ENCODE results near the gene NECTIN2.

The NECTIN2 gene

GRCh38 chr19:44839276-44839675, 6.8 kb upstream of the NECTIN2 start (continued):
- TF ChIP-seq TSHZ2 (CRISPR knock-in tag; IDR thresholded peaks at IDR 0.05) (no peak), ZFP30 (CRISPR knock-in tag; IDR thresholded peaks at IDR 0.05) (no peak), POU6F1 (CRISPR knock-in tag; IDR thresholded peaks at IDR 0.05; ENCODE audit: borderline replicate concordance, low read depth) (no peak), ZNF565 (CRISPR knock-in tag; conservative IDR thresholded peaks at IDR 0.05; ENCODE audit: low read depth) (no peak)

- no peak for ATAC-seq
- TF ChIP-seq ZNF8 (CRISPR knock-in tag; IDR thresholded peaks at IDR 0.05) (no peak), OSR1 (CRISPR knock-in tag; IDR thresholded peaks at IDR 0.05) (no peak), RARB (CRISPR knock-in tag; IDR thresholded peaks at IDR 0.05) (no peak), ZNF565 (CRISPR knock-in tag; conservative IDR thresholded peaks at IDR 0.05; ENCODE audit: low read depth) (no peak), SNAI2 (CRISPR knock-in tag; IDR thresholded peaks at IDR 0.05) (no peak), TCF4 (CRISPR knock-in tag; IDR thresholded peaks at IDR 0.05; ENCODE audit: borderline replicate concordance) (no peak), ARNTL (CRISPR knock-in tag; IDR thresholded peaks at IDR 0.05; ENCODE audit: borderline replicate concordance, low read depth) (no peak), GLIS3 (CRISPR knock-in tag; IDR thresholded peaks at IDR 0.05) (no peak), PPARA (CRISPR knock-in tag; IDR thresholded peaks at IDR 0.05; ENCODE audit: borderline replicate concordance) (no peak), ESRRG (CRISPR knock-in tag; IDR thresholded peaks at IDR 0.05) (no peak)
These were observed 5.3 kb upstream of the NECTIN2 start for GRCh38 chr19:44840811-44841210.

GRCh38 chr19:44841231-44841630, 4.9 kb upstream of the NECTIN2 start:
- TF ChIP-seq, protein P1, sequence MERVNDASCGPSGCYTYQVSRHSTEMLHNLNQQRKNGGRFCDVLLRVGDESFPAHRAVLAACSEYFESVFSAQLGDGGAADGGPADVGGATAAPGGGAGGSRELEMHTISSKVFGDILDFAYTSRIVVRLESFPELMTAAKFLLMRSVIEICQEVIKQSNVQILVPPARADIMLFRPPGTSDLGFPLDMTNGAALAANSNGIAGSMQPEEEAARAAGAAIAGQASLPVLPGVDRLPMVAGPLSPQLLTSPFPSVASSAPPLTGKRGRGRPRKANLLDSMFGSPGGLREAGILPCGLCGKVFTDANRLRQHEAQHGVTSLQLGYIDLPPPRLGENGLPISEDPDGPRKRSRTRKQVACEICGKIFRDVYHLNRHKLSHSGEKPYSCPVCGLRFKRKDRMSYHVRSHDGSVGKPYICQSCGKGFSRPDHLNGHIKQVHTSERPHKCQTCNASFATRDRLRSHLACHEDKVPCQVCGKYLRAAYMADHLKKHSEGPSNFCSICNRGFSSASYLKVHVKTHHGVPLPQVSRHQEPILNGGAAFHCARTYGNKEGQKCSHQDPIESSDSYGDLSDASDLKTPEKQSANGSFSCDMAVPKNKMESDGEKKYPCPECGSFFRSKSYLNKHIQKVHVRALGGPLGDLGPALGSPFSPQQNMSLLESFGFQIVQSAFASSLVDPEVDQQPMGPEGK (CRISPR knock-in tag; IDR thresholded peaks at IDR 0.05; ENCODE audit: borderline replicate concordance): no peak
- no peak for TF ChIP-seq BACH2 (CRISPR knock-in tag; IDR thresholded peaks at IDR 0.05; ENCODE audit: borderline replicate concordance)
- TF ChIP-seq ZNF70 (CRISPR knock-in tag; IDR thresholded peaks at IDR 0.05): no peak
- no peak for TF ChIP-seq ARNTL (CRISPR knock-in tag; IDR thresholded peaks at IDR 0.05; ENCODE audit: borderline replicate concordance, low read depth)
- TF ChIP-seq GLIS3 (CRISPR knock-in tag; IDR thresholded peaks at IDR 0.05): no peak
- no peak for TF ChIP-seq ZNF8 (CRISPR knock-in tag; IDR thresholded peaks at IDR 0.05)
- no peak for TF ChIP-seq PPARA (CRISPR knock-in tag; IDR thresholded peaks at IDR 0.05; ENCODE audit: borderline replicate concordance)
- TF ChIP-seq TOX (CRISPR knock-in tag; IDR thresholded peaks at IDR 0.05; ENCODE audit: borderline replicate concordance): no peak
- no peak for TF ChIP-seq TSHZ2 (CRISPR knock-in tag; IDR thresholded peaks at IDR 0.05)
- no peak for TF ChIP-seq OSR1 (CRISPR knock-in tag; IDR thresholded peaks at IDR 0.05)
- no peak for TF ChIP-seq ZFP30 (CRISPR knock-in tag; IDR thresholded peaks at IDR 0.05)
- no peak for TF ChIP-seq ZNF565 (CRISPR knock-in tag; conservative IDR thresholded peaks at IDR 0.05; ENCODE audit: low read depth)
- no peak for TF ChIP-seq ISL1 (CRISPR knock-in tag; IDR thresholded peaks at IDR 0.05)
- no peak for TF ChIP-seq ZFP3 (CRISPR knock-in tag; IDR thresholded peaks at IDR 0.05)
- no peak for TF ChIP-seq ZC3H10 (CRISPR knock-in tag; IDR thresholded peaks at IDR 0.05)
- no peak for TF ChIP-seq RARB (CRISPR knock-in tag; IDR thresholded peaks at IDR 0.05)
- TF ChIP-seq CSDC2 (CRISPR knock-in tag; IDR thresholded peaks at IDR 0.05): no peak
- TF ChIP-seq CSRNP3 (CRISPR knock-in tag; IDR thresholded peaks at IDR 0.05): no peak
- no peak for TF ChIP-seq ESRRG (CRISPR knock-in tag; IDR thresholded peaks at IDR 0.05)
- TF ChIP-seq TCF4 (CRISPR knock-in tag; IDR thresholded peaks at IDR 0.05; ENCODE audit: borderline replicate concordance): no peak
- ATAC-seq: no peak

All from SK-N-SH treated with all-trans-retinoic acid at 6 μM for 48 hours (cell line).